ENCODE measurements around the gene IPO13. TPM values are rescaled to one million over a fixed set of nuclear protein-coding genes. Genes with fewer than 3 reads are reported as not detected.

The IPO13 gene
- total RNA-seq, 1 donor from 2014 or later: 17.0 TPM

GRCh38 chr1:43951021-43951985 lies 4.6 kb downstream of the IPO13 start:
- no peak for DNase-seq (ENCODE audit: low spot score)
- ATAC-seq: no peak

DNA sequence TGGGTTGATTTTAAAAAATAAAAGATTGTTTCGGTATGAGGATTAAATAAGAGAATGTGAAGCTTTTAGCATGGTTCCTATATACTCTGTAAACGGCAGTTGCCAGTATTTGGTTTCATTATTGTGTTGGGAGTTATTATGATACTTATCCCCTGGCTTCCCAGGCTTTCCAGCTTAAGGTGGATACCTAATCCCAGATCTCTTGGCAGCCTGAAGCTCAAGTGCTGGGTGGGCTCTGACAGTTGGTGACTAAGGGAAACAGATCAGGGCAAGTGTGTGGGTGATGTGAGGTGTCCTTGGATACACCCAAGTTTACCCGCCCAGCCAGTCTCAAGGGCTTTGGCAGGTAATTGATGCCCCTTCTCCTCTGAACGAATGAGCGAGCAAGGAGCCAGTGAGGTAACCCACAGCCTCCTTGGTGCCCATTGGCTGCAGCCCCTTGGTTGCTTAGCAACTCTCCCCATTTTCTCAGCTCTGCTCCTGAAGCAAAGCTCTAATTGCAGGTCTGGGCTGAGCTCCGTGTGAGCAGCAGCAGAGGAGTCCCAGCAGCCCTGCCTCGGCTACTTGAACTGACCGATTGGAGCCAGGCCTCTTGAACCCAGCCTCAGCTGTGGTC lies 6.1 kb downstream of the IPO13 start:
- no peak for DNase-seq (ENCODE audit: low spot score)
- no peak for ATAC-seq

GRCh38 chr1:43953361-43953760 lies 6.6 kb downstream of the IPO13 start:
- DNase-seq (ENCODE audit: low spot score): no peak
- no peak for ATAC-seq

DNA sequence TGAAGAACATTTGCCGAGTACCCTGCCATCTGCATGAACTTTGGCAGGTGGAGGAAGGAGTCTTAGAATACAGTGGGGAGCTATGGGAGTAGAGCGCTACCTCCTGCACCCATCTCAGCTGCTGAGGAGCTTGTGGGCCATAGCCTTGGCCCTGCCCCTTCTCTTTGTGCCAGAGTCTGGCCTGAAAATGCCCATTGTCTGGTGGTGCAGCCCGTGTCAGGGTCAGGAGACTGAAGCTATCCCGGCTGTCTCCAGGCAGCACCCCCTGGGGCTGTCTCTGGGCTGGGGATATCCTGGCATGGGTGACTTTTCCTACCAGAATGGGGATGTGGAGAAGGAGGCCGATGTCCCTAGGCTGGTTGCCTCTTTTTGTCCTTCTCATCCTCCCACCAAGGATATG lies 7.3 kb downstream of the IPO13 start:
- ATAC-seq (no peak), DNase-seq (ENCODE audit: low spot score) (no peak)

- ATAC-seq (no peak), DNase-seq (ENCODE audit: low spot score) (no peak)
Observed at GRCh38 chr1:43956234-43956633, 9.5 kb downstream of the IPO13 start.

GRCh38 chr1:43957407-43958040 lies 10.8 kb downstream of the IPO13 start:
- DNase-seq (ENCODE audit: low spot score) (no peak), ATAC-seq (no peak)

GRCh38 chr1:43958351-43959255 lies 11.9 kb downstream of the IPO13 start:
- ATAC-seq (no peak), DNase-seq (ENCODE audit: low spot score) (no peak)

DNA sequence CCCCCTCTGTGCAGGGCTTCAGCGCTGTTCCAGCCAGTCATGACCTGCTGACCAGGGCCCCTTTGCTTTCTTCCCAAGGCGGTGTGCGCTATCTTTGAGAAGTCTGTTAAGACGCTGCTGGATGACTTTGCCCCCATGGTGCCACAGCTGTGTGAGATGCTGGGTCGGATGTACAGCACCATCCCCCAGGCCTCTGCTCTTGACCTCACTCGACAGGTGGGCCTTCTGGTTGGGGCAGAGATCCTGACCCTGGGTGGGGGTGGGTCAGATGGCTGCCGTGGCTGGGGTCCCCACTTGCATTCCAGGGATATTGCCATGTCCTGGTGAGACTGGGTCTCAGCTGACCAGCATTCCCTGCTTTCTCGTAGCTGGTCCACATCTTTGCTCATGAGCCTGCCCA lies 14.0 kb downstream of the IPO13 start:
- DNase-seq (ENCODE audit: low spot score) (no peak), ATAC-seq (no peak)

DNA sequence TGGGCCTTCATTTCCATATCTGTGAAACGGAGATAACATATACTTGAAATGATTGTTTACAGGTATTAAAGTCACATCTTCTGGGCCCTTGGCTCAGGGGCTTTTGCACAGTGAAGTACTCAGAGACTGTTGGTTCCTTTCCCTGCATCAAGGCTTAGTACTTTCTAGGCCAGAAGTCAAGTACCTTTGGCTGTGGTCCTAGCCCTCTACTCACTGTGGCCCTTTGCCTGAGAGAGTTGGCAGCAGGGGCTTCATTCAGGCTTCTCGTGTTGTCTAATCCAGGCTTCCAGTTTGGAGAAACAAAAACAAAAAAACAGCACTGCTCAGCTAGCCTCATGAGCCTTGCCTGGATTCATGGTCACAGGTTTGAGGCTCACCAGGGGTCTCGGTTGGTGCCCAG lies 14.9 kb downstream of the IPO13 start:
- ATAC-seq (no peak), DNase-seq (ENCODE audit: low spot score) (no peak)

DNA sequence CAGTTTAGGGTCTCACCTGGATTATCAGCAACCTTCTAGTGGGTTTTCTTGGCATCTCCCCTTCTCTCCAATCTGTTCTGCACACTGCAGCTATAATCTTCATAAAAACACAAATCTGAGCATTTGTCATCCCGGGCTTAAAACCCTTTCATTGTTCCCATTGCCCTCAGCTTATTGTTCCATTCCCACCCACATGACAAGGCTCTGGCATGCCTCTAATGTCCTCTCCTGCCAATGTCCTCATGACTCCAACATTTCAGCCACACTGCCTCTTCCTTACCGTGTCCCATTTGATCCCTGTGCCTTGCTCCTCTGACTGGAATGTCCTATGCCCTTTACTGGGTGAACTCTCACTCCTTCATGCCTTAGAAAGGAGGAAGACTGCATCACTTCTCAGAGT lies 15.6 kb downstream of the IPO13 start:
- ATAC-seq (no peak), DNase-seq (ENCODE audit: low spot score) (no peak)

DNA sequence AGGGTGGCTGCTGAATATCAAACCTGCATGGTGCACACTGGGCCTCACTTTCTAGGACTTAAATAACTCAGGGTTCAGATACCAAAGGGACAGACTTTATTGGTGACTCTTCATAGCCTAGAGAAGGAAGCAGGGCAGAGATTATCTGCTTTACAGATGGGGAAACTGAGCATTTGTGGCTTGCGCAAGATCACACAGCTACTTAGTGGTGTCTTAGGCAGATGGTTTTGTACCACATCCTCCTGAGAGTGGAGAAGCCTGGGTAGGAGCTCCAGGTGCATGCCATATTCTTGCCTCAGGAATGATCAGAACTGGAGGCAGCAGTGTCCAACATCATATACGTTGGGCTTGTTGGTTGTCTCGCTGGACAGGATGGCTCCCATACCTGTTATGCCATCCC lies 16.3 kb downstream of the IPO13 start:
- DNase-seq (ENCODE audit: low spot score): no peak
- no peak for ATAC-seq

DNA sequence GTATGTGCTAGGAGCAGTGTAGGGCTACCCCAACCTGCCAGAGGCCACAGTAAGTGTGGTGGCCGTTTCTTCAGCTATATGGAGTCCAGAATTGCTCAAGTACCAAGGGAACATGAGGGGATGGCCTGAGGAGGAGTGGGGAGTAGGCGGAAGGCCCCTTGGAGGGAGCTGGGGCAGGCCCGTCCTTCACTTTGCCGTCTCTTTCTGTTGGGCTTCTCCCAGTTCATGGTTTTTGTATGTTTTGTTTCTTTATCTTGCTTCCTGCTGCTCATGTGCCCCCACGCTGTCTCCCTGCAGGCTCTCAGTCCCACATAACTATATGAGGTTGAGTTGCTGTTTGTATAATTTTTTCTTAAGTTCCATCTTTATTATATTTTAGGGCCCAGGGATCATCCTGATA lies 17.1 kb downstream of the IPO13 start:
- DNase-seq (ENCODE audit: low spot score) (no peak), ATAC-seq (no peak)

DNA sequence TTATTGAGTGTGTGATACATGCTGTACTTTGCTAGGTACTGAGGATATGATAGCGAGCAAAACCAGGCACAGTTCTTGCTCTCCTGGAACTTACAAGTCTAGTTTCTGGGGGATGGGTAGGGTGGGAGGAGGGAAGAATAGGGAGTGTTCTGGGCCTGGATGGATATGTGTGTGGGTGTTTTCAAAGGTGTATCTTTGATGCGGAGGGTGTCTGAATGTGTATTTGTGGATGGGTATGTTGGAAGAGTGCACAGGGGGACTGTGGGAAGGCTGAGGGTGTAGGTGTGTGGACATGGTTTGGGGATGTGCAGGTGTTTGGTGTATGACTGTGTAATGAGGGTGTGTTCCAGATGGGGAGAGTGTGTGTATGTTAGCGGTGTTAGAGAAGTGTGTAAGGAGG lies 18.6 kb downstream of the IPO13 start:
- DNase-seq (ENCODE audit: low spot score) (no peak), ATAC-seq (no peak)

GRCh38 chr1:43968348-43968948 lies 21.7 kb downstream of the IPO13 start:
- ATAC-seq (peak; percentile 11), DNase-seq (ENCODE audit: low spot score) (no peak)

DNA sequence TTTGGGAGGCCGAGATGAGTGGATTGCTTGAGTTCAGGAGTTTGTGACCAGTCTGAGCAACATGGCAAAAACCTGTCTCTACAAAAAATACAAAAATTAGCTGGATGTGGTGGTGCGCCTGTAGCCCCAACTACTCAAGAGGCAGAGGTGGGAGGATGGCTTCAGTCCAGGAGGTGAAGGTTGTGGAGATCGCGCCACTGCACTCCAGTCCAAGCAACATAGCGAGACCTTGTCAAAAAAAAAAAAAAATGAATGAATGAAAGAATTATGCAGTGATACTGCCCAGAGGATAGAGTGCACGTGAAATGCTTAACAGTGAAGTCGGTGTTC lies 22.6 kb downstream of the IPO13 start:
- ATAC-seq (no peak), DNase-seq (ENCODE audit: low spot score) (no peak)

DNA sequence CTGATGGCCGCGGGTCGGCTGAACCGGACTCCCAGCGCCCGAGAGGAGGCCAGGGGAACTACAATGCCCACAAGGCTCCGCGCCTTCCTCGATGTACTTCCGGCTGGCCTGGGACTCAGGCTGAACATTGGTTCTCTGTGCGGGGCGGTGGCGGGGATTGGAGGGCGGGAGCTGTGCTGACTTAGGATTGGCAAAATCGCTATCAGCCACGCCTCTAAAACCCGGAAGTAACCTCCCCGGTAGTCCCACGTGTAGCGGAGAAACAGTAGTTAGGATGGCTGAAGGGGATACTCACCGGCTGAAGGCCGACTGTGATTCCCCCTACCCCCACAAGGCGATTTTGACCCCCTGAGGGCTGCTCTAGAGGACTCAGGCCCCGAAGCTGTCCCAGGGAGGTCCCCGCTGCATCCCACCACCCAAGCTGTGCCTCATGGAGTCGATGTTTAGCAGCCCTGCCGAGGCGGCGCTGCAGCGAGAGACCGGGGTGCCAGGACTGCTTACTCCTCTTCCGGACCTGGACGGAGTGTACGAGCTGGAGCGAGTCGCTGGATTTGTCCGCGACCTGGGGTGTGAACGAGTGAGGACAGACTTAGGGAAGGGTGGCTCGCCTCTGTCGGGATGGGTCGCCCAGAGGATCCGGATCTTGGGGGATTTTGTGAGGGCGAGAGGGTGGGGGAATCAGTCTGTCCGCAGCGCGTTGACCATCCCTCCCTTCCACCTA lies 23.2 kb downstream of the IPO13 start, which contains the start of gene DPH2:
Gene DPH2, plus strand, starts transcription at position 265 of the 721 bp plus-strand sequence. Its CDS starts 166 bp downstream, at position 431.
- peak; percentile 96 for DNase-seq (ENCODE audit: low spot score)
- ATAC-seq: peak; percentile 87

DNA sequence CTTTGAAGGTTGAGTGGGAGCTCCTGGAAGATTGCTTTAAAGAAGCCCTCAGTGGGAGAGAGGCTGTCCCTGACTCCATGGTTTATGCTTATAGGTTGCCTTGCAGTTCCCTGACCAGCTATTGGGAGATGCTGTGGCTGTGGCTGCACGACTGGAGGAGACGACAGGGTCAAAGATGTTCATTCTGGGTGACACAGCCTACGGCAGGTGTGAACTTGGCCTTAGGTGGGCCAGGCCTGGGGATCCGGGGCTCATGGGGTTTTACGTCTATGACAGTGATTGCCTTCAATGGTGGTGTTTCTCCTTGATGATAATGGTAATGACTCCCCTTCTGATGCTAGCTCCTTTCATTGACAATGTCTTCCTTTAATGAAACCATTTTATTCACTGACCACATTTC lies 23.8 kb downstream of the IPO13 start:
- ATAC-seq (no peak), DNase-seq (ENCODE audit: low spot score) (no peak)

DNA sequence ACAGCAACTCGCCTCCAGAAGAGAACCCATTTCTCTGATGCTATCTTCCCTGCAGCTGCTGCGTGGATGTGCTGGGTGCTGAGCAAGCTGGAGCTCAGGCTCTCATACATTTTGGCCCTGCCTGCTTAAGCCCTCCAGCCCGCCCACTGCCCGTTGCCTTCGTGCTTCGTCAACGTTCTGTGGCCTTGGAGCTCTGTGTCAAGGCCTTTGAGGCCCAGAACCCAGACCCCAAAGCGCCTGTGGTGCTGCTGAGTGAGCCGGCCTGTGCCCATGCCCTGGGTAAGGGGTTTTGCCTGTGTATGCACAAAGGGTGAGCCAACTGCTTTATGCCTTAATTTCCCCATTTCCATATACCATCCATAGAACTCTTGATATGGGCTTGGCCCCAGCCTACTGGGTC lies 24.2 kb downstream of the IPO13 start:
- DNase-seq (ENCODE audit: low spot score) (no peak), ATAC-seq (no peak)

DNA sequence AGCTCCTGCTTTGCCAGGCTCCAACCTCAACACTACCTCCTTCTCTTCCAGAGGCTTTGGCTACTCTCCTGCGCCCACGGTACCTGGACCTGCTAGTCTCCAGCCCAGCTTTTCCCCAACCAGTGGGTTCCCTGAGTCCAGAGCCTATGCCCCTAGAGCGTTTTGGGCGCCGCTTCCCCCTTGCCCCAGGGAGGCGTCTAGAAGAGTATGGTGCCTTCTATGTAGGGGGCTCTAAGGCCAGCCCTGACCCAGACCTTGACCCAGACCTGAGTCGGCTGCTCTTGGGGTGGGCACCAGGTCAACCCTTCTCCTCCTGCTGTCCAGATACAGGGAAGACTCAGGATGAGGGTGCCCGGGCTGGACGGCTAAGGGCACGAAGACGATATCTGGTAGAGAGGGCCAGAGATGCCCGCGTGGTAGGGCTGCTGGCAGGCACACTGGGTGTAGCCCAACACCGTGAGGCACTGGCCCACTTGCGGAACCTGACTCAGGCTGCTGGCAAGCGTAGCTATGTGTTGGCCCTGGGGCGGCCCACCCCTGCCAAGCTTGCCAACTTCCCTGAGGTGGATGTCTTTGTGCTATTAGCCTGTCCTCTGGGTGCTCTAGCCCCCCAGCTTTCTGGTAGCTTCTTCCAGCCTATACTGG lies 24.7 kb downstream of the IPO13 start:
- DNase-seq (ENCODE audit: low spot score) (no peak), ATAC-seq (no peak)
